Vagina (tissue), 2 donors: Measurements from ENCODE around the gene GMNN. TPM values are rescaled to one million over a fixed set of nuclear protein-coding genes. Genes with fewer than 3 reads are reported as not detected.
A peak's percentile ranks its signal among the peaks of the same experiment; 100 is the strongest.

Experiments
- DNase-seq, 2 donors: peaks; one replicate each; pipeline ENCODE4 v3.0.0-alpha.2; 2017; ENCODE audit errors: extremely low spot score in 2 of 2
- H3K27ac ChIP-seq: fragments of 200-600 bp; sonication (generic); one replicate; pipeline ENCODE4 v1.5.1; 2019
- H3K27me3 ChIP-seq: fragments of 200-600 bp; sonication (generic); one replicate; pipeline ENCODE4 v1.5.1; 2019
- H3K36me3 ChIP-seq, 2 donors: fragments of 200-600 bp; sonication (generic); one replicate each; pipeline ENCODE4 v1.5.1; 2017 to 2019
- H3K4me1 ChIP-seq: fragments of 200-600 bp; sonication (generic); one replicate; pipeline ENCODE4 v1.5.1; 2019
- H3K4me3 ChIP-seq, 2 donors: fragments of 200-600 bp; sonication (generic); 1 replicate in 1 of 2; 2 replicates in 1 of 2; pipeline ENCODE4 v1.5.1; 2016 to 2019
- H3K9me3 ChIP-seq: fragments of 200-600 bp; sonication (generic); one replicate; pipeline ENCODE4 v1.5.1; 2019
- CTCF ChIP-seq, 3 experiments: fragments of 450-650 bp in 2 of 3; fragments of 200-600 bp in 1 of 3; sonication (generic) in 1 of 3; IDR thresholded peaks; one replicate each; pipeline ENCODE4 v1.5.1; 2017 to 2019; ENCODE audit warnings: antibody characterized with exemption in 3 of 3, mild to moderate bottlenecking in 2 of 3, moderate library complexity in 2 of 3
- POLR2A ChIP-seq, 2 donors: fragments of 450-650 bp; IDR thresholded peaks; one replicate each; pipeline ENCODE4 v1.6.1; 2017; ENCODE audit warnings: antibody characterized with exemption in 2 of 2, mild to moderate bottlenecking in 2 of 2, moderate library complexity in 2 of 2
- POLR2AphosphoS5 ChIP-seq, 2 donors: sonication (generic); formaldehyde crosslinking; IDR thresholded peaks; one replicate each; pipeline ENCODE4 v1.9.0; 2017; ENCODE audit warnings: antibody characterized with exemption in 2 of 2, mild to moderate bottlenecking in 2 of 2, low read depth in 1 of 2; ENCODE audit not compliant: insufficient read depth in 1 of 2
- intact Hi-C: fragments of 100-400 bp; cut with DNase I; formaldehyde crosslinking; loops from one replicate; pipeline ENCODE4 v1.15.1; 2023
- total RNA-seq: library from RNA; depleted of rRNA; stranded (reverse); fragments of >200 nt; gene quantifications from one replicate; pipeline ENCODE4 v1.2.3, GENCODE V29; 2016

GMNN gene
- total RNA-seq, 1 donor from 2014 or later: 13.5 TPM

- intact Hi-C loops: no loop called here
- Histone ChIP-seq H3K36me3 (peaks cover 0 to 4% of the 10 kb centered on the region in 2 donors), H3K27me3 (no peaks in the 10 kb centered on the region), H3K4me3 (peak overlapping the region; percentile 70 to 94), H3K9me3 (no peaks in the 10 kb centered on the region), H3K4me1 (peaks cover 23% of the 10 kb centered on the region), H3K27ac (peak overlapping the region; percentile 99)
- TF ChIP-seq POLR2AphosphoS5 (IDR thresholded peaks at IDR 0.05; ENCODE audit: insufficient read depth in 1 of 2, low read depth in 1 of 2): no peak
- TF ChIP-seq POLR2A (IDR thresholded peaks at IDR 0.05): no peak
- TF ChIP-seq CTCF (IDR thresholded peaks at IDR 0.05): no peak
- DNase-seq: peak in 1 of 2 donors; percentile 89
Observed at GRCh38 chr6:24775520-24776058, 852 bp downstream of the GMNN start.

GRCh38 chr6:24777227-24777626 is 2.5 kb downstream of the GMNN start:
- intact Hi-C loops: no loop called here
- no peak overlapping the region for H3K27ac ChIP-seq
- no peaks in the 10 kb centered on the region for H3K27me3 ChIP-seq
- H3K9me3 ChIP-seq: no peaks in the 10 kb centered on the region
- TF ChIP-seq CTCF (IDR thresholded peaks at IDR 0.05) (no peak), POLR2A (IDR thresholded peaks at IDR 0.05) (no peak), POLR2AphosphoS5 (IDR thresholded peaks at IDR 0.05; ENCODE audit: insufficient read depth in 1 of 2, low read depth in 1 of 2) (no peak)
- no peak for DNase-seq
- peaks cover 0 to 10% of the 10 kb centered on the region in 2 donors for H3K36me3 ChIP-seq
- H3K4me3 ChIP-seq: no peak overlapping the region
- peaks cover 23% of the 10 kb centered on the region for H3K4me1 ChIP-seq

- H3K27me3 ChIP-seq: no peaks in the 10 kb centered on the region
- no peak overlapping the region for H3K4me3 ChIP-seq
- peaks cover 0 to 10% of the 10 kb centered on the region in 2 donors for H3K36me3 ChIP-seq
- TF ChIP-seq POLR2AphosphoS5 (IDR thresholded peaks at IDR 0.05; ENCODE audit: insufficient read depth in 1 of 2, low read depth in 1 of 2): no peak
- TF ChIP-seq CTCF (IDR thresholded peaks at IDR 0.05): no peak
- TF ChIP-seq POLR2A (IDR thresholded peaks at IDR 0.05): no peak
- H3K9me3 ChIP-seq: no peaks in the 10 kb centered on the region
- intact Hi-C loops: no loop called here
- no peak overlapping the region for H3K27ac ChIP-seq
- DNase-seq: no peak
- H3K4me1 ChIP-seq: peaks cover 23% of the 10 kb centered on the region
Observed at GRCh38 chr6:24778121-24778520, 3.4 kb downstream of the GMNN start.

- intact Hi-C loops: no loop called here
Observed at GRCh38 chr6:24778878-24779277, 4.1 kb downstream of the GMNN start.

More at GRCh38 chr6:24778878-24779277, 4.1 kb downstream of the GMNN start:
- no peaks in the 10 kb centered on the region for H3K27me3 ChIP-seq
- TF ChIP-seq POLR2AphosphoS5 (IDR thresholded peaks at IDR 0.05; ENCODE audit: insufficient read depth in 1 of 2, low read depth in 1 of 2) (no peak), POLR2A (IDR thresholded peaks at IDR 0.05) (no peak), CTCF (IDR thresholded peaks at IDR 0.05) (no peak)
- no peak overlapping the region for H3K4me3 ChIP-seq
- H3K4me1 ChIP-seq: peaks cover 23% of the 10 kb centered on the region
- no peak overlapping the region for H3K27ac ChIP-seq
- DNase-seq: no peak
- no peaks in the 10 kb centered on the region for H3K9me3 ChIP-seq
- peaks cover 0 to 10% of the 10 kb centered on the region in 2 donors for H3K36me3 ChIP-seq
